ENCODE measurements around the gene FXYD7. TPM values are rescaled to one million over a fixed set of nuclear protein-coding genes. Genes with fewer than 3 reads are reported as not detected.

Gene FXYD7
- total and polyA plus RNA-seq, 9 of the 15 experiments (the other 6 are each of a cell fraction or from before 2014, with no cell fraction given), result 0.10 to 0.80 (median 0.31) TPM; not detected in 3

DNA sequence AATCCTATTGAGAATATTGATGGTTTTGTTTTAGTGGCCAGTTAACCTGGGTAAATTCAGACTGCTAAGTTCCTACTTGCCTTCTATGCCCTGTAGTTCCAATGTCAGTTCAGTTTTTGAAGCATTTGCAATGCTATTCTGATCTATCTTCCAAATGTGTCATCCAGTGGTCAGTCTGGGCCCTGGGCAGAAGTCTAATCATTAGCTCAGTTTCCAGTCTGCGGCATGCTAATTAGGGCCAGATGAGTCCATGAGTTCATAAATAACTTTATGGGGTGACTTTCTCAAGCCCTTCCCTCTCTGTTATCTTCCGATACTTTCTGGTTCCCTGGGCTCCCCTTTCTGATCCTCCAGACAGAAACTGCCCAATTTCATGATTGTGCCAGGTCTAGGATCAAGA is 52.8 kb downstream of the FXYD7 start:
- no peak for DNase-seq (ENCODE audit: extremely low read depth in 1 of 4, low spot score in 3 of 4)
- in situ Hi-C loops (cut with MboI), result no loop called here
- CTCF ChIA-PET (ENCODE audit: low intra/inter-chr PET ratio), result no interaction called here
- Histone ChIP-seq H3K9me3 (replicated peaks; ENCODE audit: control insufficient read depth, insufficient read depth, low read depth, low read length) (no peaks in the 10 kb centered on the region), H3K79me2 (ENCODE audit: control insufficient read depth, insufficient read depth, low read length) (no peaks in the 10 kb centered on the region), H3K27ac (ENCODE audit: extremely low read depth, low read depth, low read length) (no peak overlapping the region), H4K20me1 (replicated peaks; ENCODE audit: control insufficient read depth, insufficient read depth, low read length) (no peaks in the 10 kb centered on the region), H3K36me3 (ENCODE audit: control insufficient read depth, insufficient read depth, low read length) (no peaks in the 10 kb centered on the region), H3K4me1 (replicated peaks in 1 of 2; ENCODE audit: control insufficient read depth in 2 of 2, insufficient read depth in 2 of 2, low read length in 2 of 2) (peaks cover 0 to 5% of the 10 kb centered on the region in 2 experiments; a peak in 1 of 5 replicates), H3K27me3 (ENCODE audit: control insufficient read depth in 2 of 2, insufficient read depth in 2 of 2, low read length in 2 of 2) (no peaks in the 10 kb centered on the region), H3K9me1 (ENCODE audit: control insufficient read depth, insufficient read depth, low read length) (no peaks in the 10 kb centered on the region), H3K4me2 (ENCODE audit: insufficient read depth, low read length) (no peak overlapping the region), H2AFZ (ENCODE audit: low read depth, low read length) (peak overlapping the region; percentile 66; the same call in 1 of the 2 replicates), H3K9ac (ENCODE audit: insufficient read depth in 1 of 2, low read depth in 2 of 2, low read length in 2 of 2) (no peak overlapping the region), H3K4me3 (no peak overlapping the region)
- no TSS peak for BruUV-seq (replicated peaks)
- intact Hi-C loops (cut with micrococcal nuclease), result no loop called here
- no peak for ATAC-seq
- 30% methylated on average over 2 of the region's 2 CpGs for WGBS (ENCODE audit: insufficient coverage, low coverage, missing lambda C conversion rate)
- FAIRE-seq, result no peak
- POLR2A ChIA-PET, result interaction anchor here (0.6 to 0.7 kb wide), 2 partner anchors 22 to 238 kb away, joined by 4 read pairs; no protein-coding TSS in a partner anchor
- TF ChIP-seq YBX1 (IDR thresholded peaks at IDR 0.05) (no peak), LARP7 (IDR thresholded peaks at IDR 0.05) (no peak), POLR2AphosphoS5 (IDR thresholded peaks at IDR 0.05; ENCODE audit: control insufficient read depth, insufficient read depth, low read depth, low read length) (no peak), ZBED1 (IDR thresholded peaks at IDR 0.05) (no peak), ZNF699 (CRISPR knock-in tag; IDR thresholded peaks at IDR 0.05; ENCODE audit: insufficient replicate concordance) (no peak), ELF2 (CRISPR knock-in tag; IDR thresholded peaks at IDR 0.05) (no peak)
- TF ChIP-seq, protein P1, sequence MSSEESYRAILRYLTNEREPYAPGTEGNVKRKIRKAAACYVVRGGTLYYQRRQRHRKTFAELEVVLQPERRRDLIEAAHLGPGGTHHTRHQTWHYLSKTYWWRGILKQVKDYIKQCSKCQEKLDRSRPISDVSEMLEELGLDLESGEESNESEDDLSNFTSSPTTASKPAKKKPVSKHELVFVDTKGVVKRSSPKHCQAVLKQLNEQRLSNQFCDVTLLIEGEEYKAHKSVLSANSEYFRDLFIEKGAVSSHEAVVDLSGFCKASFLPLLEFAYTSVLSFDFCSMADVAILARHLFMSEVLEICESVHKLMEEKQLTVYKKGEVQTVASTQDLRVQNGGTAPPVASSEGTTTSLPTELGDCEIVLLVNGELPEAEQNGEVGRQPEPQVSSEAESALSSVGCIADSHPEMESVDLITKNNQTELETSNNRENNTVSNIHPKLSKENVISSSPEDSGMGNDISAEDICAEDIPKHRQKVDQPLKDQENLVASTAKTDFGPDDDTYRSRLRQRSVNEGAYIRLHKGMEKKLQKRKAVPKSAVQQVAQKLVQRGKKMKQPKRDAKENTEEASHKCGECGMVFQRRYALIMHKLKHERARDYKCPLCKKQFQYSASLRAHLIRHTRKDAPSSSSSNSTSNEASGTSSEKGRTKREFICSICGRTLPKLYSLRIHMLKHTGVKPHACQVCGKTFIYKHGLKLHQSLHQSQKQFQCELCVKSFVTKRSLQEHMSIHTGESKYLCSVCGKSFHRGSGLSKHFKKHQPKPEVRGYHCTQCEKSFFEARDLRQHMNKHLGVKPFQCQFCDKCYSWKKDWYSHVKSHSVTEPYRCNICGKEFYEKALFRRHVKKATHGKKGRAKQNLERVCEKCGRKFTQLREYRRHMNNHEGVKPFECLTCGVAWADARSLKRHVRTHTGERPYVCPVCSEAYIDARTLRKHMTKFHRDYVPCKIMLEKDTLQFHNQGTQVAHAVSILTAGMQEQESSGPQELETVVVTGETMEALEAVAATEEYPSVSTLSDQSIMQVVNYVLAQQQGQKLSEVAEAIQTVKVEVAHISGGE (CRISPR knock-in tag; IDR thresholded peaks at IDR 0.05), result no peak
- TF ChIP-seq, protein P2, sequence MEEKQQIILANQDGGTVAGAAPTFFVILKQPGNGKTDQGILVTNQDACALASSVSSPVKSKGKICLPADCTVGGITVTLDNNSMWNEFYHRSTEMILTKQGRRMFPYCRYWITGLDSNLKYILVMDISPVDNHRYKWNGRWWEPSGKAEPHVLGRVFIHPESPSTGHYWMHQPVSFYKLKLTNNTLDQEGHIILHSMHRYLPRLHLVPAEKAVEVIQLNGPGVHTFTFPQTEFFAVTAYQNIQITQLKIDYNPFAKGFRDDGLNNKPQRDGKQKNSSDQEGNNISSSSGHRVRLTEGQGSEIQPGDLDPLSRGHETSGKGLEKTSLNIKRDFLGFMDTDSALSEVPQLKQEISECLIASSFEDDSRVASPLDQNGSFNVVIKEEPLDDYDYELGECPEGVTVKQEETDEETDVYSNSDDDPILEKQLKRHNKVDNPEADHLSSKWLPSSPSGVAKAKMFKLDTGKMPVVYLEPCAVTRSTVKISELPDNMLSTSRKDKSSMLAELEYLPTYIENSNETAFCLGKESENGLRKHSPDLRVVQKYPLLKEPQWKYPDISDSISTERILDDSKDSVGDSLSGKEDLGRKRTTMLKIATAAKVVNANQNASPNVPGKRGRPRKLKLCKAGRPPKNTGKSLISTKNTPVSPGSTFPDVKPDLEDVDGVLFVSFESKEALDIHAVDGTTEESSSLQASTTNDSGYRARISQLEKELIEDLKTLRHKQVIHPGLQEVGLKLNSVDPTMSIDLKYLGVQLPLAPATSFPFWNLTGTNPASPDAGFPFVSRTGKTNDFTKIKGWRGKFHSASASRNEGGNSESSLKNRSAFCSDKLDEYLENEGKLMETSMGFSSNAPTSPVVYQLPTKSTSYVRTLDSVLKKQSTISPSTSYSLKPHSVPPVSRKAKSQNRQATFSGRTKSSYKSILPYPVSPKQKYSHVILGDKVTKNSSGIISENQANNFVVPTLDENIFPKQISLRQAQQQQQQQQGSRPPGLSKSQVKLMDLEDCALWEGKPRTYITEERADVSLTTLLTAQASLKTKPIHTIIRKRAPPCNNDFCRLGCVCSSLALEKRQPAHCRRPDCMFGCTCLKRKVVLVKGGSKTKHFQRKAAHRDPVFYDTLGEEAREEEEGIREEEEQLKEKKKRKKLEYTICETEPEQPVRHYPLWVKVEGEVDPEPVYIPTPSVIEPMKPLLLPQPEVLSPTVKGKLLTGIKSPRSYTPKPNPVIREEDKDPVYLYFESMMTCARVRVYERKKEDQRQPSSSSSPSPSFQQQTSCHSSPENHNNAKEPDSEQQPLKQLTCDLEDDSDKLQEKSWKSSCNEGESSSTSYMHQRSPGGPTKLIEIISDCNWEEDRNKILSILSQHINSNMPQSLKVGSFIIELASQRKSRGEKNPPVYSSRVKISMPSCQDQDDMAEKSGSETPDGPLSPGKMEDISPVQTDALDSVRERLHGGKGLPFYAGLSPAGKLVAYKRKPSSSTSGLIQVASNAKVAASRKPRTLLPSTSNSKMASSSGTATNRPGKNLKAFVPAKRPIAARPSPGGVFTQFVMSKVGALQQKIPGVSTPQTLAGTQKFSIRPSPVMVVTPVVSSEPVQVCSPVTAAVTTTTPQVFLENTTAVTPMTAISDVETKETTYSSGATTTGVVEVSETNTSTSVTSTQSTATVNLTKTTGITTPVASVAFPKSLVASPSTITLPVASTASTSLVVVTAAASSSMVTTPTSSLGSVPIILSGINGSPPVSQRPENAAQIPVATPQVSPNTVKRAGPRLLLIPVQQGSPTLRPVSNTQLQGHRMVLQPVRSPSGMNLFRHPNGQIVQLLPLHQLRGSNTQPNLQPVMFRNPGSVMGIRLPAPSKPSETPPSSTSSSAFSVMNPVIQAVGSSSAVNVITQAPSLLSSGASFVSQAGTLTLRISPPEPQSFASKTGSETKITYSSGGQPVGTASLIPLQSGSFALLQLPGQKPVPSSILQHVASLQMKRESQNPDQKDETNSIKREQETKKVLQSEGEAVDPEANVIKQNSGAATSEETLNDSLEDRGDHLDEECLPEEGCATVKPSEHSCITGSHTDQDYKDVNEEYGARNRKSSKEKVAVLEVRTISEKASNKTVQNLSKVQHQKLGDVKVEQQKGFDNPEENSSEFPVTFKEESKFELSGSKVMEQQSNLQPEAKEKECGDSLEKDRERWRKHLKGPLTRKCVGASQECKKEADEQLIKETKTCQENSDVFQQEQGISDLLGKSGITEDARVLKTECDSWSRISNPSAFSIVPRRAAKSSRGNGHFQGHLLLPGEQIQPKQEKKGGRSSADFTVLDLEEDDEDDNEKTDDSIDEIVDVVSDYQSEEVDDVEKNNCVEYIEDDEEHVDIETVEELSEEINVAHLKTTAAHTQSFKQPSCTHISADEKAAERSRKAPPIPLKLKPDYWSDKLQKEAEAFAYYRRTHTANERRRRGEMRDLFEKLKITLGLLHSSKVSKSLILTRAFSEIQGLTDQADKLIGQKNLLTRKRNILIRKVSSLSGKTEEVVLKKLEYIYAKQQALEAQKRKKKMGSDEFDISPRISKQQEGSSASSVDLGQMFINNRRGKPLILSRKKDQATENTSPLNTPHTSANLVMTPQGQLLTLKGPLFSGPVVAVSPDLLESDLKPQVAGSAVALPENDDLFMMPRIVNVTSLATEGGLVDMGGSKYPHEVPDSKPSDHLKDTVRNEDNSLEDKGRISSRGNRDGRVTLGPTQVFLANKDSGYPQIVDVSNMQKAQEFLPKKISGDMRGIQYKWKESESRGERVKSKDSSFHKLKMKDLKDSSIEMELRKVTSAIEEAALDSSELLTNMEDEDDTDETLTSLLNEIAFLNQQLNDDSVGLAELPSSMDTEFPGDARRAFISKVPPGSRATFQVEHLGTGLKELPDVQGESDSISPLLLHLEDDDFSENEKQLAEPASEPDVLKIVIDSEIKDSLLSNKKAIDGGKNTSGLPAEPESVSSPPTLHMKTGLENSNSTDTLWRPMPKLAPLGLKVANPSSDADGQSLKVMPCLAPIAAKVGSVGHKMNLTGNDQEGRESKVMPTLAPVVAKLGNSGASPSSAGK (IDR thresholded peaks at IDR 0.05), result no peak
